K562 (cell line): ENCODE measurements around the gene ZNF500. TPM values are rescaled to one million over a fixed set of nuclear protein-coding genes. Genes with fewer than 3 reads are reported as not detected.

ENCODE experiments used
- CCNT2 ChIP-seq: IDR thresholded peaks from 2 replicates; pipeline ENCODE4 v1.6.1; 2011; ENCODE audit warnings: borderline replicate concordance, low read depth, mild to moderate bottlenecking, moderate library complexity, mixed read lengths, low read length; ENCODE audit not compliant: insufficient read length; ENCODE audit errors: extremely low read depth
- EGR1 ChIP-seq: fragments of 450-650 bp; conservative IDR thresholded peaks from 2 replicates; pipeline ENCODE4 v1.6.1; 2017; ENCODE audit warnings: mild to moderate bottlenecking
- MTA3 ChIP-seq: fragments of 450-650 bp; formaldehyde crosslinking; IDR thresholded peaks from 2 replicates; pipeline ENCODE4 v1.6.1; 2017; ENCODE audit warnings: mild to moderate bottlenecking, borderline replicate concordance
- PHB ChIP-seq: fragments of 250-450 bp; sonication (Bioruptor Pico); IDR thresholded peaks from 2 replicates; pipeline ENCODE4 v1.5.0; 2021
- PRPF4 ChIP-seq: fragments of 200-400 bp; formaldehyde crosslinking; IDR thresholded peaks from one replicate; pipeline ENCODE4 v1.6.1; 2017; ENCODE audit warnings: low read length, low read depth, mild to moderate bottlenecking; ENCODE audit not compliant: insufficient read depth, poor library complexity, severe bottlenecking
- RAD51 ChIP-seq: fragments of 450-650 bp; IDR thresholded peaks from 2 replicates; pipeline ENCODE4 v1.7.1; 2016; ENCODE audit warnings: low read depth, mild to moderate bottlenecking, borderline replicate concordance
- TCF7 ChIP-seq: sonication (generic); IDR thresholded peaks from 2 replicates; pipeline ENCODE4 v1.6.1; 2016; ENCODE audit warnings: antibody characterized with exemption, borderline replicate concordance
- ZFP1 ChIP-seq: fragments of 450-650 bp; formaldehyde crosslinking; IDR thresholded peaks from 2 replicates; pipeline ENCODE4 v1.4.0; 2020; ENCODE audit warnings: mild to moderate bottlenecking, mixed read lengths
- ZFP91 ChIP-seq: sonication (generic); formaldehyde crosslinking; IDR thresholded peaks from 2 replicates; pipeline ENCODE4 v1.8.0; 2022; ENCODE audit warnings: mild to moderate bottlenecking, missing genetic modification reagents
- ZNF347 ChIP-seq: fragments of 450-650 bp; formaldehyde crosslinking; IDR thresholded peaks from 2 replicates; pipeline ENCODE4 v1.4.0; 2020; ENCODE audit warnings: low read depth, mild to moderate bottlenecking, moderate library complexity
- ZNF444 ChIP-seq: fragments of 250-450 bp; sonication (Bioruptor Pico); IDR thresholded peaks from 2 replicates; pipeline ENCODE4 v1.4.0; 2020; ENCODE audit warnings: mild to moderate bottlenecking, moderate library complexity
- polyA plus RNA-seq, 8 experiments: library from polyadenylated mRNA; depleted of rRNA in 4 of 8; stranded (reverse) in 5 of 8; unstranded in 3 of 8; fragments of >200 nt; fragmentation: Nextera tagmentation in 2 of 8; fragmentation: Illumina TruSeq in 1 of 8; extraction: Ambion mirVana in 2 of 8; extraction: Trizol in 1 of 8; gene quantifications; 2 replicates each; pipeline versions ENCODE4 v1.2.1 to v1.2.3, GENCODE V29; 2011 to 2014; ENCODE audit warnings: inconsistent platforms in 1 of 8, missing spikeins in 1 of 8
- total RNA-seq, 7 experiments: library from RNA; depleted of rRNA in 6 of 7; stranded (reverse); fragments of >200 nt in 6 of 7; fragmentation: Illumina TruSeq in 2 of 7; extraction: Trizol in 2 of 7; gene quantifications; 2 replicates each; pipeline versions ENCODE4 v1.2.1 to v1.2.3, GENCODE V29; 2011 to 2021; ENCODE audit warnings: low replicate concordance in 1 of 7

The ZNF500 gene
- total and polyA plus RNA-seq, 9 of the 15 experiments (the other 6 are each of a cell fraction or from before 2014, with no cell fraction given), result 0.80 to 20.8 (median 5.3) TPM

- TF ChIP-seq ZNF347 (CRISPR knock-in tag), result no peak
- no peak for TF ChIP-seq RAD51
- no peak for TF ChIP-seq ZFP1 (CRISPR knock-in tag)
- no peak for TF ChIP-seq TCF7
- no peak for TF ChIP-seq PRPF4
- no peak for TF ChIP-seq PHB (CRISPR knock-in tag)
- no peak for TF ChIP-seq ZFP91
- no peak for TF ChIP-seq CCNT2
- no peak for TF ChIP-seq ZNF444 (CRISPR knock-in tag)
- no peak for TF ChIP-seq EGR1
- TF ChIP-seq MTA3, result no peak
These were observed 47.1 kb upstream of the ZNF500 start (continued) for GRCh38 chr16:4814046-4814445.
